Measurements from ENCODE around the gene DVL1. TPM values are rescaled to one million over a fixed set of nuclear protein-coding genes. Genes with fewer than 3 reads are reported as not detected.

The DVL1 gene
- total and polyA plus RNA-seq, 9 of the 15 experiments (the other 6 are each of a cell fraction or from before 2014, with no cell fraction given): 0.62 to 135 (median 24.3) TPM

GRCh38 chr1:1349256-1350012 is at the start of gene DVL1 (continued):
- TF ChIP-seq ZNF589 (CRISPR knock-in tag; IDR thresholded peaks at IDR 0.05; ENCODE audit: low read depth) (peak; percentile 30; the same call in 1 of the 2 replicates), TAF7 (tag; IDR thresholded peaks at IDR 0.05) (no peak), ZNF41 (CRISPR knock-in tag; conservative IDR thresholded peaks at IDR 0.05) (no peak), ESRRB (CRISPR knock-in tag; IDR thresholded peaks at IDR 0.05; ENCODE audit: borderline replicate concordance) (no peak), GTF2A2 (tag; IDR thresholded peaks at IDR 0.05) (no peak), SMAD2 (IDR thresholded peaks at IDR 0.05; ENCODE audit: low read depth, low read length) (no peak), SIN3A (IDR thresholded peaks at IDR 0.05; ENCODE audit: borderline replicate concordance in 2 of 2, control insufficient read depth in 1 of 2, low read depth in 2 of 2, low read length in 2 of 2) (peak; percentile 62 to 82; a peak in 3 of 4 replicates), HMGN3 (IDR thresholded peaks at IDR 0.05; ENCODE audit: borderline replicate concordance, extremely low read depth, insufficient read length, low read depth, low read length) (no peak), SIRT6 (IDR thresholded peaks at IDR 0.05; ENCODE audit: low read depth, low read length) (no peak), ELF1 (tag; IDR thresholded peaks at IDR 0.05) (no peak), CTCFL (IDR thresholded peaks at IDR 0.05; ENCODE audit: borderline replicate concordance, insufficient read depth, low read depth, low read length, poor library complexity, severe bottlenecking) (peak; percentile 95), U2AF2 (optimal IDR thresholded peaks at IDR 0.05; ENCODE audit: low read depth, low read length) (no peak), ZNF551 (CRISPR knock-in tag; IDR thresholded peaks at IDR 0.05) (no peak), ZNF699 (CRISPR knock-in tag; IDR thresholded peaks at IDR 0.05; ENCODE audit: insufficient replicate concordance) (no peak), HNRNPL (IDR thresholded peaks at IDR 0.05; ENCODE audit: low read depth, low read length) (no peak), HNRNPH1 (optimal IDR thresholded peaks at IDR 0.05; ENCODE audit: low read depth, low read length) (no peak), ZNF124 (CRISPR knock-in tag; IDR thresholded peaks at IDR 0.05) (no peak), TEAD1 (CRISPR knock-in tag; IDR thresholded peaks at IDR 0.05) (peak in 1 of 2 experiments; percentile 44; a peak in 1 of 4 replicates), RBM22 (IDR thresholded peaks at IDR 0.05; ENCODE audit: low read depth, low read length, poor library complexity, severe bottlenecking) (no peak), FOSL1 (tag; conservative IDR thresholded peaks at IDR 0.05) (no peak; the same call in 1 of the 2 replicates), ZNF253 (CRISPR knock-in tag; conservative IDR thresholded peaks at IDR 0.05) (no peak), POLR2H (tag; IDR thresholded peaks at IDR 0.05; ENCODE audit: low read depth) (no peak), GATA2 (CRISPR knock-in tag; IDR thresholded peaks at IDR 0.05) (no peak), CTCF (IDR thresholded peaks at IDR 0.05 in 2 of 3, conservative IDR thresholded peaks at IDR 0.05 in 1 of 3; ENCODE audit: insufficient read depth in 2 of 3, low read depth in 1 of 3, low read length in 3 of 3) (peak; percentile 46 to 75 (median 57); a peak in 5 of 6 replicates)
